NCI-H2171 treated with DMSO at 0.1 percent for 48 hours (cell line): ENCODE data around the gene NRBP1.
A peak's percentile ranks its signal among the peaks of the same experiment; 100 is the strongest.
"Not testable (repeated sequence)": the region's sequence is repeated elsewhere in the genome, so short reads cannot be mapped to it uniquely, and the experiment has no call there.

Experiments
- DNase-seq: peaks from one replicate; lab custom pipeline; 2025; lab: John Stamatoyannopoulos, UW

The NRBP1 gene

DNA sequence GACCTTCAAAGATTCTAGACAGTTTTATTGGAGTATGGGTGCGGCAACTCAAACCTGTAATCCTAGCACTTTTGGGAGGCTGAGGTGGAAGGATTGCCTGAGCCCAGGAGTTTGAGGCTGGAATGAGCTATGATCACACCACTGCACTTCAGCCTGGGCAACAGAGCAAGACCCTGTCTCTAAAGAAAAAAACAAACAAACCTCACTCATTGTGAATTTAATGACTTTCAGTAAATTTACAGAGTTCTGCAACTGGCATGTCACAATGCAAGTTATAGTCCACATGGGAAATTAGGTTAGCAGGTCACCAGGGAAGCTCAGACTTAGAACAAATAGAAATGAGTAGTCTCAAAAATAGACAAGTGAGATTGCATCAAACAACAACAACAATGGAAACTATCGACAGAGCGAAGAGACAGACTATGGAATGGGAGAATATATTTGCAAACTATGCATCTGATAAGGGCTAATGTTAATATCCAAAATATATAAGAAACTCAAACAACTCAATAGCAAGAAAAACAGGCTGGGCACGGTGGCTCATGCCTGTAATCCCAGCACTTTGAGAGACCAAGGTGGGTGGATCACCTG, 6.7 kb upstream of the NRBP1 start:
- DNase-seq = no peak

DNA sequence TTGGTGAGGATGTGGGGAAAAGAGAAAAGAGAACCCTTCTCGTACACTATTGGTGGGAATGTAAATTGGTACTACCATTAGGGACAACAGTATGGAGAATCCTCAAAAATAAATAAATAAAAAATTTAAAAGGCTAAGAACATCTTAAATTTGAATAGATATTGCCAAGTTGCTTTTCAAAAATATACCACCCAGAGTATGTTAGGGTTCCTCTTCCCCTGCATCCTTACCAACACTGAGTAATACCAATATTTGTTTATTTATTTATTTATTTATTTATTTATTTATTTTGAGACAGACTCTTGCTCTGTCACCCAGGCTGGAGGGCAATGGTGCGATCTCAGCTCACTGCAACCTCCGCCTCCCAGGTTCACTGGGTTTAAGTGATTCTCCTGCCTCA, 5.5 kb upstream of the NRBP1 start:
- DNase-seq = no peak

DNA sequence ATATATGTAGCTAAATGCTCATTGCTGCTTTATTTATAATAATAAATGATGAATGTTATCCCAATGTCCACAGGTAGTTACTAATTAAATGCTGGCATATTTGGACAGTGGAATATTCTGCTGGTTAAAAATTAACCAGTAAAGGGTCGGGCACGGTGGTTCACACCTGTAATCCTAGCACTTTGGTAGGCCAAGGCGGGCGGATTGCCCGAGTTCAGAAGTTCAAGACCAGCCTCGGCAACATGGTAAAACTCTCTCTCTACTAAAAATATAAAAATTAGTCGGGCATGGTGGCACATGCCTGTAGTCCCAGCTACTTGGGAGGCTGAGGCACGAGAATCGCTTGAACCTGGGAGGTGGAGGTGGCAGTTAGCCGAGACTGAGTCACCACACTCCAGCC, 3.4 kb upstream of the NRBP1 start:
- DNase-seq = not testable (repeated sequence)

DNA sequence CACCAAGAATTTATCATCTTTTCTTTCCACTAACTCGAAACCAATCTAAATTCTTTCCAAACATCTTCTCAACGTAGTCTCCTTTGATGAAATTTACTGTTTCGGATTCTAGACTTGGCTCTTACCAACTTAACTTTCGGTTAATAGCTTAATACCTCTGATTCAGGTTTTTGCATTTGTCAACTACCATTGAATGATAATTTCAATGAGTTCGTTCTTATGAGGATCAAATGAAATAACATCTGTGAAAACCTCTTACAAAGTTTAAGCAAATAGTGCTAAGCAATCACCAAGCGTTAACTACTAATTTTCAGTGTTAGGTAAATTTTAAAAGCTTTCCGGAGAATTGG, 593 bp upstream of the NRBP1 start:
- no peak for DNase-seq

DNA sequence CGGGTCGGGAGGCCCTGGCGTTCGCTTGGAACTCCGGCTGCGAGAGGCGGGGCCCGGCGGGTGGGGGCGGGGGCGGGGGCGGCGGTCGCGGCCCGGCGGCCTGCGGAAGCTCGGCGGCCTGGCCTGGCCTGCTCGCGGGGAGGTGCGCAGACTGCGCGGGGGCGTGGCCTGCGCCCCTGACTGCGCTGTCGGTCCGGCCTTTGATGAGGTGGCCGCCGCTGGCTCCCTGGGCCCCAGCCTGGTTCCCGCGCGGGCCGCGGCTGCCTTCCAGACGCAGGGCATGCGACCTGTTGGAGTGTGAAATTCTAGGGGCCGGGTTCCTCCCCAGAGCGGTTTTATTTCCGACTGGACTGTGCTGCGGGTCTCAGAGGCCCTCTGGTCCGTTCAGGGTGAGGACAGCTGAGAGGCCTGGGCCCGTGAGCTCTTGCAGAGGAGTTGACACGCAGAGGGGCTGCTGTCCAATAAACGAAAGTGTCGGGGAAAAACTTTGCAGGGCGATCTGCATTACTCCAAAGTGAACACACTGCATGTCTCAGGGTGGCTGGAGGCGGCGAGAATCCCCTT, 629 bp downstream of the NRBP1 start:
- DNase-seq = peak; percentile 55

DNA sequence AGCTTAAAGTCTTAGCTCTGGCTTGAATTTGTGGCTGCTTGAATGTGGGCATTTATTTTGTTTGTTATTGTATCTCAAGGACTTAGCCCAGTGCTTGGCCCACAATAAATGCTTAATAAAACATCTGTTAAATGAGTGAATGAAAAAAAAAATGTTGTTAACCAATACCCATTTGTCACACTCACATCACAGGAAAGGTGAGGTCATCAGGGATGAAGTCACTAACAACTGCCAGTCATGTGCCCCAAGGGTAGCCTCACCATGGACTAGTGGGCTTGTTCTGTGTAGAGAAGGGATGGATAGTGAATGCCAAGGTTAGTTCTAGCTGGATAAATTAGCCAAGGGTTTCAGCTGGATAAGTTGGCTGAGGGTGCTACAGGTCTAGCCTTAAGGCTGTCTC, 3.0 kb downstream of the NRBP1 start:
- no peak for DNase-seq

DNA sequence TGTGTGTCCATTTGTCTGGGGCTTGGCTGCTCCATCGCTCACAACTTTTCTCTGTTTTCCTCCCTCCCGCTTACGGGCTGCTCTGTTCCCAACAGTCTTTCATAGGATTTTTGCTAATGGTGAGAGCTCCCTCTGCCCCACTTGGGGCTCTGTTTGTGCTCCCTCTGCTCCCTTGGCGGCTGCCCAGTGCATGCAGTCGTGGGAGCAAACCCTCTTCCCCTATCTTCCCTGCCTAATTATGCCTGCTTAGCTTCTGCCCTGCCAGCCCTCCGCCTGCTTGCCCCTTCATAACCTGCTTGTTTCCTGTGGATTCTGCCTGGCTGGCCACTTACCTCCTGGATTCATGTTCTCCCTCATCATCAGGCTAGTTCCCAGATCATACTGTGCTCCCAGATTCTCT, 7.2 kb downstream of the NRBP1 start:
- no peak for DNase-seq

DNA sequence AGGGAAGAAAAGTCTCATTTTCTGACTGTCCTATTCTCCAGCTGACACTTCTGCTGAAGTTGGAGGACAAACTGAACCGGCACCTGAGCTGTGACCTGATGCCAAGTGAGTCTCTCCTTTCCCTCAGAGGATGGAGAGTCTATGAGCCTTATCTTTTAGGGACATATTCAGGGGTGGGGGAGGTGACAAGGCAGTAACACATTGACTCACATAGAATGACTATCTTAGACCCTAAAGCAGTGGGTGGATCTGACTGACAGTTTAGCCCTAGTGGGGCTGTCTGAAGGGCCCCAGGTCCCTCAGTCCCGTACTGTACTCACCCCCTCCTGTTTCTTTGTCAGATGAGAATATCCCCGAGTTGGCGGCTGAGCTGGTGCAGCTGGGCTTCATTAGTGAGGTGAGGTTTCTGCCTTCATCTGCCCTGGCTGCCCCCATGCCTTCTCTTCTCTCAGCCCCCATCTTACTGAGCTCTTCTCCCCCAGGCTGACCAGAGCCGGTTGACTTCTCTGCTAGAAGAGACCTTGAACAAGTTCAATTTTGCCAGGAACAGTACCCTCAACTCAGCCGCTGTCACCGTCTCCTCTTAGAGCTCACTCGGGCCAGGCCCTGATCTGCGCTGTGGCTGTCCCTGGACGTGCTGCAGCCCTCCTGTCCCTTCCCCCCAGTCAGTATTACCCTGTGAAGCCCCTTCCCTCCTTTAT, 12.9 kb downstream of the NRBP1 start:
- DNase-seq = no peak

DNA sequence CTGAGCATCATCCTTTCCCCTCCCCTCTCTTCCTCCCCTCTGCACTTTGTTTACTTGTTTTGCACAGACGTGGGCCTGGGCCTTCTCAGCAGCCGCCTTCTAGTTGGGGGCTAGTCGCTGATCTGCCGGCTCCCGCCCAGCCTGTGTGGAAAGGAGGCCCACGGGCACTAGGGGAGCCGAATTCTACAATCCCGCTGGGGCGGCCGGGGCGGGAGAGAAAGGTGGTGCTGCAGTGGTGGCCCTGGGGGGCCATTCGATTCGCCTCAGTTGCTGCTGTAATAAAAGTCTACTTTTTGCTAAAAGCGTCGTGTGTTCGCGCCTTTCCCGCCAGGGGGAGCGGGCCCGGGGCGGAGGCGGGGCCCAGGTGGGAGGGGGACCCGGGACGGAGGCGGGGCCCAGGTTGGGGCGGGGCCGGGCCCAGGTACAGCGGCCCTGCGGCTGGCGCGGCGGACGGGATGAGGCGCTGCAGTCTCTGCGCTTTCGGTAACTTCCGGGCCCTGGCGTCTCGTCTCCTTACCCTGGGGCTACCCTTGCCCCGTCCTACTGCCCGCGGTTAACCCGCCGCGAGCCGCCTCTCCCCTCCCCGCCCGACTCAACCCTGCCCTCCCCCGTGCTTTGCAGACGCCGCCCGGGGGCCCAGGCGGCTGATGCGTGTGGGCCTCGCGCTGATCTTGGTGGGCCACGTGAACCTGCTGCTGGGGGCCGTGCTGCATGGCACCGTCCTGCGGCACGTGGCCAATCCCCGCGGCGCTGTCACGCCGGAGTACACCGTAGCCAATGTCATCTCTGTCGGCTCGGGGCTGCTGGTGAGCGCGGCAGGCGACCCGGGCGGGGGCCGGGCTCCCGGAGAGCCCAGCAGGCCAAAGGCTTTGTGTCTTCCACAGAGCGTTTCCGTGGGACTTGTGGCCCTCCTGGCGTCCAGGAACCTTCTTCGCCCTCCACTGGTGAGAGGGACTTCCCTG, 13.8 kb downstream of the NRBP1 start, which contains the start of gene KRTCAP3:
Gene KRTCAP3, plus strand, starts transcription at position 424 of the 962 bp plus-strand sequence. Its CDS starts 32 bp downstream, at position 456.
- DNase-seq = peak; percentile 91

DNA sequence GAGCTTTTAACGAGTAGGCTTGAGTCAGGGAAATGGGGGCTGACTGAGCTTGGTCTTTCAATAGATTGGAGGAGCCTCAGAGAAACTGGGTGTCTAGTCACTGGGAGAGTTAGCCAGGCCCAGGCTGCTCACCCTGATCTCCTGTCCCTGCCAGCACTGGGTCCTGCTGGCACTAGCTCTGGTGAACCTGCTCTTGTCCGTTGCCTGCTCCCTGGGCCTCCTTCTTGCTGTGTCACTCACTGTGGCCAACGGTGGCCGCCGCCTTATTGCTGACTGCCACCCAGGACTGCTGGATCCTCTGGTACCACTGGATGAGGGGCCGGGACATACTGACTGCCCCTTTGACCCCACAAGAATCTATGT, 14.5 kb downstream of the NRBP1 start:
- DNase-seq = peak; percentile 52

DNA sequence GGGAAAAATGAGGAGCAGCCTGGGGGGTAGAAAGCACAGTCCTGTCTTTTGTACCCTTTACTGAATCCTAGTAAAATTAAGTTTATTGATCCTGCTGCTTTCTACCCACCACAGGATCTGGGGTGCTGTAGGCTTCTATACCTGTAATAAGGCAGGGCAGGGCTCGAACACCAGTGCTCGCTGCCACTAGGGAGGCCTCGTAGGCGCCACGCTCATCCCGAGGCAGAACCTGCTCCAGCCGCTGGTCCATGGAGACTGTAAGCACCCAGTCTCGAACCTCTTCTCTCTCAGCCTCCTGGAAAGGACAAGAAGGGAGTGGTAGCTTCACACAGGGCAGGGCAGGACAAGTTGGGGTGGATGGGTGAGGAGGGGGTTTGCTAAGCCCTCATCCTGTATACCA, 16.7 kb downstream of the NRBP1 start:
- DNase-seq = no peak

DNA sequence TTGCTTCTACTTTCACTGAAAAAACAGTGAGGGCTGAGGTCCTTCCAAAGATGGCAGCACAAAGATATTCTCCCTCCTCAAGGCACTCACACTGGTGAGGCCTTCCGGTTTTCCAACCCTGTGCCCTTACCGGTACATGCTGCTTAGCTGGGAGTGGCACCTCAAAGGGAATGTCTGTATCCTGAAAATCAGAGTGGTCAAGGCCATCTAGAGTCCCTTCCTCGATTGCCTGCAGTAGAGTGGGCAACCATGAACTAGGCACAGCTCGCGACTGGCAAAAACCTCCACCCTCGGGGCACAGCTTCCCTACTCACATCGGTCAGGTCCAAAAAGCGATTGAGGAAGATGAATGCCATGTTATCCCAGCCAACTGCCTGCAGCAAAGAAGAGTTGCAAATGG, 17.2 kb downstream of the NRBP1 start:
- no peak for DNase-seq

DNA sequence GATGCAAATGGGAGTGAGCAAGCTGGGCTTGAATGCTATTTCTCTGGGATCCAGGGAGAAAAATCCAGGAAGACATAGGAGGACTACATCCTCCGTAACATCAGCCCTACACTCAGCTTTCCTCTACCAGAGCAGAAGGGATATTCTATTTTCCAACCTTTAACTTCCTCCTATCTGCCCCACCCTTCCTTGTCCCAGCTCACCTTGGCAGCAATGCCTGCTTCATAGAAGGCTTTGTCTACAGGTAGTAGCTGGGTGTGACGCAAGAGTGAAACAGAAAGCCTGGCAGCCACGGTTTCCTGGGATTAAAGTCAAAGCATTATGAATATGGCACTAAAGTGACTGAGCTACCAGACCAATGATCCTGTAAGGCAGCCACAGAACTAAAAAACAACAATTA, 17.6 kb downstream of the NRBP1 start:
- DNase-seq = no peak

DNA sequence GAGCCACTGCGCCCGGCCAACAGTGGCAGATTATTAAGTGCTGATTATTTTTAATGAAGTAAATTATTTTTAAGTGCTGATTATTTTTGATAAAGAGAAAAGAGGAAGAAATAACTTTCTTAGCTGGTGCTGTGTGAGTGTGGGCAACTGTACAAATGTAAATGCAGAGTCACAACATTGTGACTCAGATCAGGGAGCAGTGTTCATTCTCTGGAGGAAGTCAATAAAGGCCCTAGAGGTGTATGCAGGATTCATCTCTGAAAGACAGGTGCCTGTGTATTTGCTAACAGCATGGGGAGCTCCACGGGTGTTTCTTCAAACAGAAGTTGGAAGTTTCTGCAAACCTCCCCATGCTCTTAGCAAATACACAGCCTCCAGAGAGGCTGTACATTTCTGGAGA, 19.9 kb downstream of the NRBP1 start:
- DNase-seq = no peak

DNA sequence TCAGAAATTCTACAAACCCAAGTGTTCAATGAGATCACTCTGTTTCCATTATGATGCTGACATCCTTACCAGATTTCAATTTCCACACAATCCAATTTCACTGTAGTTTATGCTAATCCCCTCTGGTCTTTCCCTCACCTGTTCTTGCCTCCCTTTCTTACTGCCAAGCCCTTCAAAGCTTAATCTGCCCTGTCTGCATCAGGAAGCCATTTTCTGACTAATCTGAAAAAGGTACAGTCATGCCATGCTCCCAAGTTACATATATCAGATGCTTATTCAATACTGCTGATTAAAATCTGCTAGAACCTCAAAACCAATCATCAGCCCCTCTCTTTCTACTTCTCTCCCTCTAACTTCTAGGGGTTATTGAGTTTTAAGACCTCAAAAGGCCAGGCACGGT, 22.7 kb downstream of the NRBP1 start:
- no peak for DNase-seq

DNA sequence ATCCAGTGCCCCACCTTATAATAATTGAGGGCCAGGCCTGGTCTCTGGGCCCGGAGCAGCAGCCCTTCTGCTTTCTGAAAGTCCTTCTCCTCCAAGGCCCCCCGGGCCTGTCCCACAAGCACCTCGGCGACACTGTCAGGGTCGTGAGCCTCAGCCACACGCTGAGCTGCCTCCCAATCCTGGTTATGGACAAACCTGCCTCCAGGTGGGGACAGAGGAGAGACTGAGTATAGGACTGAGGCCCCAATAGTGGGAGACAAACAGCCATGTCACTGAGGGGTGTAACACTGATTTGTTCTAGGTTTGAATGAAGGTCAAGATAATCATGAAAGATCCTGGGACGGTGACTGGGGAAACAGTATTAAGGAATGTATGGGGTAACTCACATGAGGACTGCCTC, 25.5 kb downstream of the NRBP1 start:
- no peak for DNase-seq

DNA sequence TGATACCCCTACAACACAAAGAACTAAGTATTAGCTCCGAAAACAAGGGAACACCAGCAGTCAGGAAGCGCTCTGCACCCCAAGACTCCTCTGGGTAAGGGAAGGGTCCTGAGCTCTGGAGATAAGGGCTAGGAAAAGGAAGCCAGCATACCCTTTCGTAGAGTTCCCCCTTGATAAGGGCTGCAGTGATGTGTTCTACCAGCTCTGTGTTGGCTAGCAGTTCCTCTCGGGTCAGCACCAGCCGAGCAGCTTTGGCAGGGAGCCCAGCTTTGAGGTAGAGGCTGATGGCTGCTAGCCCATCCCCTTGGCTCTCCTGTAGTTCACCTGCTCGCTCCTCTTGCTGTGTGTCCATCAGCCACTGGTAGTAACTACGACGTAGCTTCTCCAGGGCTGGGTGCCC, 32.7 kb downstream of the NRBP1 start:
- no peak for DNase-seq

DNA sequence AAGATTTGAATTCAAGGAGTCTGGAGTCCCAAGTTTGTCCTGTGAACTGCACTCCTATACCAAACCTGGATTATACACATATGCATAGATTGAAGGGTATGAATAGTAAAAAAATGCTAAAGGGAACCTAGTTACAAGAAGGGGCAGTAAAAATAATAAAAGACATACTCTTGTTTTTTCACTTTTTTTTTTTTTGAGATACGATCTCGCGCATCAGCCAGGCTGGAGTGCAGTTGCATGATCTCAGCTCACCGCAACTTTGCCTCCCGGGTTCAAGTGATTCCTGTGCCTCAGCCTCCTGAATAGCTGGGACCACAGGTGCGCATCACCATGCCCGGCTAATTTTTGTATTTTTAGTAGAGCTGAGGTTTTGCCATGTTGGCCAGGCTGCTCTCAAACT, 36.0 kb downstream of the NRBP1 start:
- no peak for DNase-seq

DNA sequence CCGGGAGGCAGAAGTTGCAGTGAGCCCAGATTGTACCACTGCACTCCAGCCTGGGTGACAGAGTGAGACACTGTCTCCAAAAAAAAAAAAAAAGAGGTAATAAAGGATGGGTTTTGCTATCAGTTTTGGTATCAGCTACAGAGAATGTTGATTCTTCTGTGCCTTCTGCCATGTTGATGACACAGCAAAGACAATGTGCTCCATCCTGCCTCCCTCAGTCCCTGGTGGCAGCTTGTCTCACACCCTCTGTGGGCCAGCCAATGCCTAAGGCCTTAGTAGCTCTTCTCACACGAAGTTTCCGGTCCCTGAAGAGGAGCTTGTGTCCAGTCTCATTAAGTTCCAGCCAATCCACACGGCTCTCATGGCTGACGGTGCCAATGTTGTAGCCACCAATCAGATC, 43.5 kb downstream of the NRBP1 start:
- DNase-seq = no peak

DNA sequence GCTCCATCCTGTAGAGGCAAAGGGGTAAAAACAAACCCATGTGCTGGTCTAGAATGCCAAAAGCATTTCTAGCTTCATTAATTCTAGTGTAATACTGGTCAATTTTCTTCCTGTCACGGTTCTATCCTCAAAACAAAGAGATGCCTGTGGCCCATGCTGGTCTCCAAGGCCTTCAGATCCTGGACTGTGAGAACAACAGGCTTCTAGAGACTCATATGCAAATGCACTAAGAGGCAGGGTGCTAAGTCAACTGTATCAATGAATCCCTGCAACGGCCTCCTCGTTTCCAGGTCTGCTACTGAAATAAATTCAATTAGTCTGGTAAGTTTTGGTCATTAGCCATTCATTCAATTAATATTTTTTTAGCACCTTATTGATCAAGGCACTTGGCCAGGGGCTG, 57.1 kb downstream of the NRBP1 start:
- DNase-seq = no peak

DNA sequence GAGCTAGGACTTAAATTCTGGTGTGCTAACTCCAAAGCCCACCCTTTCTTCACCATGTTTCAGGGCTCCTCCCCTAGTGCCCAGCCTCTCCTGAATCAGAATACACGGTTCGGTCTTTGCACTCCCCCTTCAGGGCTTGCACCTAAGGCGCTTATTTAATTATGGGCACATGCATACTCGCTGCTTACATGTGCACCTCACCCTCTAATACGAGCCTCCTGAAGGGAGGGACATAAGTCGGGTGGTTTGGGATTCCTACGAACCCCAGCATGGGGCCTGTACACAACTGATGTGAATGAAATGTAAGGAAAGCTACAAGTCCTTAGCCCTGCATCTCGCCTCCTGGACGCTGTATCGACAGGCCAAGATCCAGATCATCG, 60.7 kb downstream of the NRBP1 start:
- no peak for DNase-seq

DNA sequence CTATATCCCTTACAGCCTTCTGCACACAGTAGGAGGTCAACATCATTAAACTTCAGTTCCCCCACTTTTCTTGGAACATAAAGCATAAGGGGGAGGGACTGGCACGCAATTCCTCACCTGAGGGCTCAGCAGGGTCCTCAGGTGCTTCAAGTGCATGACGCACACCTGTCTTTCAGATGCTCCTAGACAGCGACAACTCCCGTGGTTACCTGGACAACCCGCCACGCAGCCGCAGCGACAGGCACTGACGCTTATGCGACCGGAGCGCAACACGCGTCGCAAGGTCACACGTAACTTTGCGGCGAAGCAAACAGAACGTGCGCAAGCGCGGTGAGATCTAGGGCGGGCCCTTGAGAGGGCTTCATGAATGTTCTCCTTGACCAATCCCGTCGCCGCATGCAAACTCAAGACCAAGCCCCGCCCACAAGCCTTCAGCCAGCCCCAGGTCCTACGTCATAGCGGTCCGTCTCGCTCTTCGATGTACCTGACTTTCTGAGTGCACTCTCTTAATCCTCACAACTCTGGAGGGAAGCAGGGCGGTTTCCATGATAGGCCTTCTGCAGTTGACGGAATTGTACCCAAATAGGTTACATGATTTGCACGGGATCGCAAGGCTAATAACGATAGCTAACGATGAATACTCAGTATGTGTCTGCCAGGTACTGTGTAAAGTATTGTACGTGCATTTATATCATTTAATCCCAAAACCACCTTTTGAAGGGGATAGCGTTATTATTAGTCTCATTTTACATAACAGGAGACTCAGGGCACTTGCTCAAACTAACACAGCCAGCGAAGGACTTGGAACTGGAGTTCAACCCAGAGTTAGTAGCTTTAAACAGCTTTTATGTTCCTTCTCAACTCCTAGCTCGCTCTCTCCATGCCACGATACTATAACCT, 61.3 kb downstream of the NRBP1 start, which contains the start of gene IFT172:
Gene IFT172, minus strand, starts transcription at position 246 of the 900 bp plus-strand sequence. Its CDS starts 90 bp downstream, at position 156.
- DNase-seq = peak; percentile 100
